Measurements from ENCODE around the gene GPRASP1.
"Not testable (repeated sequence)": the region's sequence is repeated elsewhere in the genome, so short reads cannot be mapped to it uniquely, and the experiment has no call there.

Gene GPRASP1, protein sequence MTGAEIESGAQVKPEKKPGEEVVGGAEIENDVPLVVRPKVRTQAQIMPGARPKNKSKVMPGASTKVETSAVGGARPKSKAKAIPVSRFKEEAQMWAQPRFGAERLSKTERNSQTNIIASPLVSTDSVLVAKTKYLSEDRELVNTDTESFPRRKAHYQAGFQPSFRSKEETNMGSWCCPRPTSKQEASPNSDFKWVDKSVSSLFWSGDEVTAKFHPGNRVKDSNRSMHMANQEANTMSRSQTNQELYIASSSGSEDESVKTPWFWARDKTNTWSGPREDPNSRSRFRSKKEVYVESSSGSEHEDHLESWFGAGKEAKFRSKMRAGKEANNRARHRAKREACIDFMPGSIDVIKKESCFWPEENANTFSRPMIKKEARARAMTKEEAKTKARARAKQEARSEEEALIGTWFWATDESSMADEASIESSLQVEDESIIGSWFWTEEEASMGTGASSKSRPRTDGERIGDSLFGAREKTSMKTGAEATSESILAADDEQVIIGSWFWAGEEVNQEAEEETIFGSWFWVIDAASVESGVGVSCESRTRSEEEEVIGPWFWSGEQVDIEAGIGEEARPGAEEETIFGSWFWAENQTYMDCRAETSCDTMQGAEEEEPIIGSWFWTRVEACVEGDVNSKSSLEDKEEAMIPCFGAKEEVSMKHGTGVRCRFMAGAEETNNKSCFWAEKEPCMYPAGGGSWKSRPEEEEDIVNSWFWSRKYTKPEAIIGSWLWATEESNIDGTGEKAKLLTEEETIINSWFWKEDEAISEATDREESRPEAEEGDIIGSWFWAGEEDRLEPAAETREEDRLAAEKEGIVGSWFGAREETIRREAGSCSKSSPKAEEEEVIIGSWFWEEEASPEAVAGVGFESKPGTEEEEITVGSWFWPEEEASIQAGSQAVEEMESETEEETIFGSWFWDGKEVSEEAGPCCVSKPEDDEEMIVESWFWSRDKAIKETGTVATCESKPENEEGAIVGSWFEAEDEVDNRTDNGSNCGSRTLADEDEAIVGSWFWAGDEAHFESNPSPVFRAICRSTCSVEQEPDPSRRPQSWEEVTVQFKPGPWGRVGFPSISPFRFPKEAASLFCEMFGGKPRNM (N-terminal part only)

DNA sequence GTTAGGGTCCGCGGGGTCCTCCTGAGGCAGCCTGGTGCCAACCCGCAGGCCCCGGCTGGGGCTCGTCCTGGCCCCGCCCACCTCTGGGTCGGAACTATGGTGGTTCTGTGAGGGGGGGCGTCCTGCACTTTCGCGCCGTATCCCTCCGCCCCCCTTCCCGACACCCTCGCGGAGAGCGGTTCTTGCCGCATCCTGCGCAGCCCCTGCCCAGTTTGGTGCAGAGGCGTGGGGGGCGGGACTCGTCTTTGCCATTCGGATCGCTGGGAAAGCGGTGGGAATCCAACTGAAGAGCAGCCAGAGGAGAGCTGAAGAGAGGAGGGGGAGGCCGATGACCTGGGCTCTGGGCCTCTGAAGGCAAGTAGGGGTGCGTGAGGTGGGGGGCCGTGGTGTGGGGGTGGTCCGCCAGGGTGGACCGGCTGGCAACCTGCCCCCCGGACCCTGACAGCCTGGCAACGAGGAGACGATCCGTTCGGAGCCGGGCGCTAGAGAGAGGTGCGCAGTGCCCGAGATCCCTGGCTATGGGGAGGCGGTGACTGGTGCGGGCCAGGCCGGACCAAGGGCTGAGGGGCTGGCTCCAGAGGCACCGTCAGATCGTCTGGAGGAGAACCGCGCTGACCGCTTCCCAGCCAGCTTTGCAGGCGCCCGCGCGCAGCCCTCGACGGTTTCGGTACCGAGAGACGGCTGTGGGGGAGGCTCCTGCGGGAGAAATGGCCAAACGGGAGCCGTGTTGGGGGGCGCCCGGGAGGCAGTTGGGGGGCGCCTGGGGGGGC lies at the start of gene GPRASP1:
Gene GPRASP1 (plus strand): TSS at position 242 of the 770 bp plus-strand sequence. CDS start 2,431 bp downstream, outside the sequence.
- peak; percentile 15 to 65 for DNase-seq

- DNase-seq: no peak
These were observed 47.0 kb upstream of the GPRASP1 start for GRCh38 chrX:102604327-102604726.

- DNase-seq: no peak
These were observed 45.2 kb upstream of the GPRASP1 start for GRCh38 chrX:102606115-102606514.

GRCh38 chrX:102610905-102611304 lies 40.4 kb upstream of the GPRASP1 start:
- DNase-seq: no peak

DNA sequence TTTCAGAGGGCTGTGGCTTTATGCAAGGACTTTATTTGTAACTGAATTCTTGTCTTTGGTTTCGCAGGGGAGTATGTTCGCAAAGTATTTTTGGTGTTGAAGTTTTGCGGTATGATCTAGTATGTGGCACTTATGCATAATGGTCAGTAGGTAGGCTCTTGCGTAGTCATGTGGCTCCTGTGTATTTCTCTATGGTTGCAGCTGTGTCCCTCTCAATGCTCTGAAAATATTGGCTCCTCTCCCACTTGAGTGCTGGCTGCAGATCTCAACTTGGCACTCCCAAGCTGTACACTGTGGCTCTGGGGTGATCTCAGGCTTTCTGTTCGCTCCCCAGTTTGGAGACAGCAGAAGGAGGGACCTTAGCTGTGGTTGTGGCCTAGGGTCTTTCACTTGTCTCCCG lies 27.2 kb upstream of the GPRASP1 start:
- no peak for DNase-seq

GRCh38 chrX:102627640-102628039 lies 23.6 kb upstream of the GPRASP1 start:
- no peak for DNase-seq

- no peak for DNase-seq
These were observed 13.7 kb upstream of the GPRASP1 start for GRCh38 chrX:102637561-102637960.

DNA sequence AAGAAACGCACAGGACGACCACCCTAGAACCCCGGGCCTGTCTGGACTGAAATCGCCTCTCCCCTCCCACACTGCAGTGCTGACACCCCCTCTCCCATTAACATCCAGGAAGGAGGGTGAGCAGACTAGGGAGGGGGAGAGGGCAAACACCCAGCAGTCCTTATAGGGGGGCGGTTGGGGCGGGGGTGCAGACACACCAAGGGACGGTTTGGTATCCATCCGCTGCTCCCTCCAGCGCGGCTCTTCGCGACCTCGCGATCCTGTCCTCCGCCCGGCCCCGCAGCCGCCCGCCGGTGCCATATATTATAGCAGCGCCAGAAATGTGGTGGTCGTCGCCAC lies 411 bp upstream of the GPRASP1 start:
- peak in 1 of 2 experiments; percentile 54 for DNase-seq

- DNase-seq: peak; percentile 26 to 75
These were observed 877 bp downstream of the GPRASP1 start for GRCh38 chrX:102652031-102652688.

- DNase-seq: no peak
These were observed 3.4 kb downstream of the GPRASP1 start for GRCh38 chrX:102654696-102655095.

DNA sequence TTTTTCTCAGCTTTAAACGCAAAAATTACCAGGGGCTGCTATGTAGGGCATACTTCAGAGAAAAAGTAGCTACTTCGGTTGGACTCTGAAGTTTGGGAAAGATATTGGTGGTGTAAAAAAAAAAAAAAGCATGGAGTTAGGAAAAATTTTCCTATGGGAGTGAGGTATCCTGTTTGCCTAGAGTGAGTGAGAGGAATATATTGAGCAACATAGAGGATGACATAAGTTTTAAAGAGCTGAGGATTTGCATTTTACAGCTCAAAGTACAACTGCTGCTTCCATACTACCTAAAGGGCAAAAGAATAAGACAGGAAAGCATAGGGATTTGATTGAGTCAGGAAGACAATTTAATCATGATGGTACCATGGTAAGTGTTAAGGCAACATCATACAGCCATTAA lies 7.3 kb downstream of the GPRASP1 start:
- DNase-seq: peak; percentile 27 to 34

GRCh38 chrX:102659790-102660757 lies 8.8 kb downstream of the GPRASP1 start:
- DNase-seq: peak; percentile 56 to 78

DNA sequence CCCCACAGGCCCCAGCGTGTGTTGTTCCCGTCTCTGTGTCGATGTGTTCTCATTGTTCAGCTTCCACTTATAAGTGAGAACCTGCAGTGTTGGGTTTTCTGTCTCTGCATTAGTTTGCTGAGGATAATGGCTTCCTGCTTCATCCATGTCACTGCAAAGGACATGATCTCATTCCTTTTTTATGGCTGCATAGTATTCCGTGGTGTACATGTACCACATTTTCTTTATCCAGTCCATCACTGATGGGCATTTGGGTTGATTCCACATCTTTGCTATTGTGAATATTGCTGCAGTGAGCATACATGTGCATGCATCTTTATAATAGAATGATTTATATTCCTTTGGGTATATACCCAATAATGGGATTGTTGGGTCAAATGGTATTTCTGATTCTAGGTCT lies 12.5 kb downstream of the GPRASP1 start:
- DNase-seq: not testable (repeated sequence)

- DNase-seq: not testable (repeated sequence)
These were observed 15.8 kb downstream of the GPRASP1 start for GRCh38 chrX:102667034-102667433.

- no peak for DNase-seq
These were observed 18.2 kb downstream of the GPRASP1 start for GRCh38 chrX:102669526-102669925.

GRCh38 chrX:102672856-102673255 lies 21.6 kb downstream of the GPRASP1 start:
- no peak for DNase-seq

- DNase-seq: not testable (repeated sequence)
These were observed 26.2 kb downstream of the GPRASP1 start for GRCh38 chrX:102677479-102677878.

DNA sequence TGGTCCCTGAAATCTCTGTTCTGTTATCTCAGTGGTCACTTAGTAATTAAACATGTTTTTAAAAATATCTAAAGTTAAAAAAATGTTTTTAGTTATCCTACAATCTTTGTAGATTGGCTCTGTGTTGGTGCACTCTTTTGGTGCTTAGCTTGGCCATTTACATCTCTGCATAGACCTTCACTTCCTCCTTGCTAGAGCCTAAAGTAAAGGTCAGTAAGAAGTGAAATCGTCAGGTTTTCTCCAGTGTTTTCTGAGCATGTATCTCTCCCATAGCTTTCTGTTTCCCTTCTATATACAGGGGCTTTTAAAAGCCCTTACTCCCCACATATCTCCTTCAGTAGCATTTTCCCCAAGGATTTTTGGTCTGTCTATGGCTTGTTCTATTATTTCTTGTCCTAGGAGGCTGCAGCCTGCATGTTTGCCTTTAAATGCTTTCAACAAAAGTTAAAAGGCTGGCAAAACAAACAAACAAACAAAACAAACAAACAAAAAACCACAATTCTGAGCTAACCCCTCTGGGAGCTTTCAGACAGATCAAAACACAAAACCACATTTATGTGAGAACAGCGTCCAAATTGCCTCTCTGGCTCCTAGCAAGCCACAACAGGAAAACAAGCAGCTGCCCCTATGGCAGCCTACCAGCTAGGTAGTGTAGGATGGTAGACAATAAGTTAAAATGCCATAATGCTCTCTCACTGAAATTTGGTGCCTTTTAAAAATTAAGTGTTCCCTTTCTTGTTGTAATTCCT lies 33.7 kb downstream of the GPRASP1 start:
- no peak for DNase-seq

GRCh38 chrX:102694749-102695148 lies 43.5 kb downstream of the GPRASP1 start:
- no peak for DNase-seq

DNA sequence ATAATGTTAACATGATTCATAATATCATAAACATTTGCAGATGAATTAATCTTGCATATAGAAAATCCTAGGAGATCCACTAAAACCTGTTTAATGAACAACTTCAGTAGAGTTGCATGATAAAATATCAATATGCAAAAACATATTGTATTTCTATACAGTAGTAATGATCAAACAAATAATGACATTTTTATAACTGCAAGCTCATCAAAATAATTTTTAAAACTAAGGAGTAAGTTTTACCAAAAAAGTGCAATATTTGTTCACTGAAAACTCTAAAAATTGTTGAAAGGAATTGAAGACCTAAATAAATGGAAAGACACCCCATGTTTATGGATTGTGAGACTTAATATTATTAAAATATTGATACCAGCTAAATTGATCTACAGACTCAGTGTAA lies 45.0 kb downstream of the GPRASP1 start:
- no peak for DNase-seq
